Mesendoderm (in vitro differentiated cells): ENCODE results near the gene SOBP.

Experiments
- DNase-seq: peaks from one replicate; pipeline ENCODE4 v3.0.0; 2013
- H2AK5ac ChIP-seq: 2 replicates; pipeline ENCODE4 v1.6.1; 2013; ENCODE audit warnings: low read length, inconsistent platforms
- H2BK120ac ChIP-seq: 2 replicates; pipeline ENCODE4 v1.6.1; 2013; ENCODE audit warnings: low read depth, mild to moderate bottlenecking, low read length, moderate library complexity, mixed read lengths
- H2BK15ac ChIP-seq: replicated peaks from 2 replicates; pipeline ENCODE4 v1.6.1; 2013; ENCODE audit warnings: low read depth, mild to moderate bottlenecking, moderate library complexity
- H2BK5ac ChIP-seq: 2 replicates; pipeline ENCODE4 v1.6.1; 2013; ENCODE audit warnings: low read length, inconsistent platforms
- H3K18ac ChIP-seq: 2 replicates; pipeline ENCODE4 v1.6.1; 2013; ENCODE audit warnings: mild to moderate bottlenecking, low read length, mixed read lengths
- H3K23ac ChIP-seq: one replicate; pipeline ENCODE4 v1.6.1; 2013; ENCODE audit warnings: low read length
- H3K27ac ChIP-seq: 2 replicates; pipeline ENCODE4 v1.5.1; 2013; ENCODE audit warnings: low read depth, mild to moderate bottlenecking, inconsistent platforms, low read length, moderate library complexity
- H3K27me3 ChIP-seq: 2 replicates; pipeline ENCODE4 v1.6.1; 2013; ENCODE audit warnings: low read length, control low read depth, mild to moderate bottlenecking, inconsistent platforms; ENCODE audit not compliant: insufficient read depth, poor library complexity
- H3K36me3 ChIP-seq: 2 replicates; pipeline ENCODE4 v1.6.1; 2013; ENCODE audit warnings: low read length, inconsistent platforms; ENCODE audit not compliant: control insufficient read depth, insufficient read depth
- H3K4ac ChIP-seq: one replicate; pipeline ENCODE4 v1.6.1; 2013; ENCODE audit warnings: low read depth, mild to moderate bottlenecking, low read length, moderate library complexity
- H3K4me1 ChIP-seq: 2 replicates; pipeline ENCODE4 v1.6.1; 2013; ENCODE audit warnings: low read depth, low read length, inconsistent platforms; ENCODE audit not compliant: control insufficient read depth
- H3K4me2 ChIP-seq: 2 replicates; pipeline ENCODE4 v1.6.1; 2013; ENCODE audit warnings: low read length
- H3K4me3 ChIP-seq: 2 replicates; pipeline ENCODE4 v1.5.1; 2013; ENCODE audit warnings: mild to moderate bottlenecking, low read length
- H3K56ac ChIP-seq: one replicate; pipeline ENCODE4 v1.6.1; 2013; ENCODE audit warnings: low read length
- H3K79me1 ChIP-seq: 2 replicates; pipeline ENCODE4 v1.6.1; 2013; ENCODE audit warnings: low read length, inconsistent platforms
- H3K79me2 ChIP-seq: 2 replicates; pipeline ENCODE4 v1.6.1; 2013; ENCODE audit warnings: mild to moderate bottlenecking, low read length; ENCODE audit not compliant: control insufficient read depth, insufficient read depth
- H3K9ac ChIP-seq: 2 replicates; pipeline ENCODE4 v1.6.1; 2013; ENCODE audit warnings: low read length, inconsistent platforms
- H4K5ac ChIP-seq: one replicate; pipeline ENCODE4 v1.6.1; 2013; ENCODE audit warnings: low read length
- H4K8ac ChIP-seq: one replicate; pipeline ENCODE4 v1.6.1; 2013; ENCODE audit warnings: low read depth, mild to moderate bottlenecking, control low read depth, low read length, moderate library complexity
- WGBS: extraction: QIAGEN DNeasy Blood & Tissue Kit; methylation state at CpG from one replicate; pipeline ENCODE4 v1.1.7; 2013; ENCODE audit warnings: low lambda C conversion rate, missing lambda C conversion rate; ENCODE audit not compliant: insufficient coverage; ENCODE audit errors: extremely low coverage; 5-methylcytosine and 5-hydroxymethylcytosine counted together

Gene SOBP

GRCh38 chr6:107567643-107568042, 77.7 kb downstream of the SOBP start:
- Histone ChIP-seq H2BK120ac (no peak overlapping the region), H3K4me2 (no peak overlapping the region), H3K9ac (no peak overlapping the region), H4K8ac (no peak overlapping the region), H3K27ac (no peak overlapping the region), H3K4me3 (no peak overlapping the region), H2BK15ac (no peak overlapping the region), H3K4me1 (no peaks in the 10 kb centered on the region), H3K79me2 (no peaks in the 10 kb centered on the region), H4K5ac (no peak overlapping the region), H3K36me3 (no peaks in the 10 kb centered on the region), H3K23ac (no peak overlapping the region), H2BK5ac (no peak overlapping the region), H2AK5ac (no peak overlapping the region), H3K79me1 (no peaks in the 10 kb centered on the region), H3K56ac (no peak overlapping the region), H3K27me3 (no peaks in the 10 kb centered on the region), H3K18ac (no peak overlapping the region), H3K4ac (no peak overlapping the region)
- DNase-seq, result no peak
- WGBS, result no CpG with 5 or more reads among the region's 1 CpG

- Histone ChIP-seq H4K5ac (no peak overlapping the region), H3K36me3 (no peaks in the 10 kb centered on the region), H3K56ac (no peak overlapping the region), H3K79me2 (no peaks in the 10 kb centered on the region), H3K23ac (no peak overlapping the region), H3K4me2 (no peak overlapping the region), H3K79me1 (no peaks in the 10 kb centered on the region), H2BK15ac (no peak overlapping the region), H4K8ac (no peak overlapping the region), H2BK5ac (no peak overlapping the region), H3K27ac (no peak overlapping the region), H3K4me1 (no peaks in the 10 kb centered on the region), H3K18ac (no peak overlapping the region), H3K4me3 (no peak overlapping the region), H2BK120ac (no peak overlapping the region), H3K27me3 (no peaks in the 10 kb centered on the region), H3K9ac (no peak overlapping the region), H2AK5ac (no peak overlapping the region), H3K4ac (no peak overlapping the region)
- WGBS, result no CpG with 5 or more reads among the region's 9 CpGs
- DNase-seq, result no peak
Observed at GRCh38 chr6:107569473-107569872, 79.6 kb downstream of the SOBP start.

GRCh38 chr6:107571354-107571753, 81.4 kb downstream of the SOBP start:
- Histone ChIP-seq H3K23ac (no peak overlapping the region), H3K36me3 (no peaks in the 10 kb centered on the region), H2AK5ac (no peak overlapping the region), H2BK120ac (no peak overlapping the region), H3K4ac (no peak overlapping the region), H3K27ac (no peak overlapping the region), H3K4me2 (no peak overlapping the region), H3K27me3 (no peaks in the 10 kb centered on the region), H3K79me1 (no peaks in the 10 kb centered on the region), H4K5ac (no peak overlapping the region), H3K4me1 (no peaks in the 10 kb centered on the region), H3K4me3 (no peak overlapping the region), H3K79me2 (no peaks in the 10 kb centered on the region), H4K8ac (no peak overlapping the region), H3K9ac (no peak overlapping the region), H2BK5ac (no peak overlapping the region), H3K56ac (no peak overlapping the region), H2BK15ac (no peak overlapping the region), H3K18ac (no peak overlapping the region)
- no CpG with 5 or more reads among the region's 9 CpGs for WGBS
- no peak for DNase-seq

GRCh38 chr6:107572886-107573285, 83.0 kb downstream of the SOBP start:
- H3K23ac ChIP-seq, result no peak overlapping the region
- no peak overlapping the region for H4K8ac ChIP-seq
- H3K27ac ChIP-seq, result no peak overlapping the region
- H2BK15ac ChIP-seq, result no peak overlapping the region
- no peak overlapping the region for H3K4me3 ChIP-seq
- no peaks in the 10 kb centered on the region for H3K27me3 ChIP-seq
- peak; percentile 72 for DNase-seq
- H3K18ac ChIP-seq, result no peak overlapping the region
- no peak overlapping the region for H3K4me2 ChIP-seq
- no peaks in the 10 kb centered on the region for H3K79me2 ChIP-seq
- no peak overlapping the region for H4K5ac ChIP-seq
- no peaks in the 10 kb centered on the region for H3K4me1 ChIP-seq
- no peak overlapping the region for H2BK120ac ChIP-seq
- H3K56ac ChIP-seq, result no peak overlapping the region
- H3K9ac ChIP-seq, result no peak overlapping the region
- no CpG with 5 or more reads among the region's 6 CpGs for WGBS
- H3K4ac ChIP-seq, result no peak overlapping the region
- H2BK5ac ChIP-seq, result no peak overlapping the region
- no peaks in the 10 kb centered on the region for H3K79me1 ChIP-seq
- H2AK5ac ChIP-seq, result no peak overlapping the region
- no peaks in the 10 kb centered on the region for H3K36me3 ChIP-seq

- H2AK5ac ChIP-seq, result no peak overlapping the region
- DNase-seq, result no peak
- H3K23ac ChIP-seq, result no peak overlapping the region
- H3K27me3 ChIP-seq, result no peaks in the 10 kb centered on the region
- no peak overlapping the region for H3K56ac ChIP-seq
- H3K4ac ChIP-seq, result no peak overlapping the region
- no peak overlapping the region for H3K4me2 ChIP-seq
- H4K5ac ChIP-seq, result no peak overlapping the region
- H3K27ac ChIP-seq, result no peak overlapping the region
- no peak overlapping the region for H3K18ac ChIP-seq
- no peak overlapping the region for H3K9ac ChIP-seq
- no peak overlapping the region for H3K4me3 ChIP-seq
- H4K8ac ChIP-seq, result no peak overlapping the region
- no peak overlapping the region for H2BK120ac ChIP-seq
- no CpG with 5 or more reads among the region's 6 CpGs for WGBS
- no peaks in the 10 kb centered on the region for H3K79me2 ChIP-seq
- no peaks in the 10 kb centered on the region for H3K79me1 ChIP-seq
- no peaks in the 10 kb centered on the region for H3K36me3 ChIP-seq
- peaks cover 11% of the 10 kb centered on the region for H3K4me1 ChIP-seq
- H2BK15ac ChIP-seq, result no peak overlapping the region
- no peak overlapping the region for H2BK5ac ChIP-seq
Observed at GRCh38 chr6:107574856-107575255, 84.9 kb downstream of the SOBP start.

- Histone ChIP-seq H3K79me1 (no peaks in the 10 kb centered on the region), H3K56ac (no peak overlapping the region), H3K79me2 (no peaks in the 10 kb centered on the region), H3K23ac (no peak overlapping the region), H3K18ac (no peak overlapping the region), H3K4me1 (peaks cover 11% of the 10 kb centered on the region), H3K9ac (no peak overlapping the region), H3K4ac (no peak overlapping the region), H3K27me3 (no peaks in the 10 kb centered on the region), H3K4me3 (no peak overlapping the region), H3K4me2 (no peak overlapping the region), H2BK120ac (no peak overlapping the region), H2BK15ac (no peak overlapping the region), H4K5ac (no peak overlapping the region), H4K8ac (no peak overlapping the region), H3K27ac (no peak overlapping the region), H2BK5ac (no peak overlapping the region), H3K36me3 (no peaks in the 10 kb centered on the region), H2AK5ac (no peak overlapping the region)
- DNase-seq, result no peak
- WGBS, result no CpG with 5 or more reads among the region's 3 CpGs
Observed at GRCh38 chr6:107576852-107577251, 86.9 kb downstream of the SOBP start.
